Neural cell (in vitro differentiated cells): ENCODE data around the gene MARVELD3. TPM values are rescaled to one million over a fixed set of nuclear protein-coding genes. Genes with fewer than 3 reads are reported as not detected.

Experiments used
- H2AFZ ChIP-seq: fragments of 200-600, 300-800 bp; sonication (generic), shearing (Covaris generic); 2 replicates; pipeline ENCODE4 v1.6.0; 2014; ENCODE audit warnings: low read depth, mild to moderate bottlenecking, antibody characterized with exemption, low read length, moderate library complexity
- H3F3A ChIP-seq: fragments of 200-600 bp; shearing (Covaris generic); 2 replicates; pipeline ENCODE4 v1.6.1; 2016; ENCODE audit warnings: mild to moderate bottlenecking, moderate library complexity, mixed read lengths, antibody characterized with exemption, low read length; ENCODE audit not compliant: insufficient read depth, poor library complexity, severe bottlenecking
- H3K27ac ChIP-seq: fragments of 200-600, 300-800 bp; sonication (generic), shearing (Covaris generic); 2 replicates; pipeline ENCODE4 v1.5.1; 2014; ENCODE audit warnings: mild to moderate bottlenecking, low read length, moderate library complexity
- H3K27me3 ChIP-seq: fragments of 300-800, 200-600 bp; sonication (generic), shearing (Covaris generic); 2 replicates; pipeline ENCODE4 v1.6.0; 2014; ENCODE audit warnings: mild to moderate bottlenecking, low read depth, low read length, moderate library complexity; ENCODE audit not compliant: insufficient read depth
- H3K36me3 ChIP-seq: fragments of 300-800, 200-600 bp; sonication (generic), shearing (Covaris generic); 2 replicates; pipeline ENCODE4 v1.5.1; 2014; ENCODE audit warnings: mild to moderate bottlenecking, antibody characterized with exemption, low read length, moderate library complexity; ENCODE audit not compliant: insufficient read depth
- H3K4me2 ChIP-seq: fragments of 300-800, 200-600 bp; sonication (generic), shearing (Covaris generic); 2 replicates; pipeline ENCODE4 v1.6.0; 2014; ENCODE audit warnings: mild to moderate bottlenecking, low read length
- H3K4me3 ChIP-seq: fragments of 300-800, 200-600 bp; sonication (generic), shearing (Covaris generic); 2 replicates; pipeline ENCODE4 v1.5.1; 2014; ENCODE audit warnings: mild to moderate bottlenecking, low read length, moderate library complexity
- H3K79me2 ChIP-seq: fragments of 200-600 bp; shearing (Covaris generic); replicated peaks from 2 replicates; pipeline ENCODE4 v1.6.0; 2014; ENCODE audit warnings: mild to moderate bottlenecking, low read length, moderate library complexity; ENCODE audit not compliant: insufficient read depth
- H3K9ac ChIP-seq: fragments of 300-800, 200-600 bp; sonication (generic), shearing (Covaris generic); 2 replicates; pipeline ENCODE4 v1.6.1; 2016; ENCODE audit warnings: mild to moderate bottlenecking, low read length, mixed read lengths
- H3K9me2 ChIP-seq: fragments of 200-600 bp; shearing (Covaris generic); 2 replicates; pipeline ENCODE4 v1.6.1; 2016; ENCODE audit warnings: mild to moderate bottlenecking, low read length, mixed read lengths; ENCODE audit not compliant: insufficient read depth
- H3K9me3 ChIP-seq: fragments of 200-600, 300-800 bp; sonication (generic), shearing (Covaris generic); 2 replicates; pipeline ENCODE4 v1.6.1; 2016; ENCODE audit warnings: mild to moderate bottlenecking, mixed run types, low read length, moderate library complexity, mixed read lengths
- H4K20me1 ChIP-seq: fragments of 200-600 bp; shearing (Covaris generic); 2 replicates; pipeline ENCODE4 v1.6.1; 2016; ENCODE audit warnings: mild to moderate bottlenecking, mixed run types; ENCODE audit not compliant: insufficient read depth
- EP300 ChIP-seq: fragments of 450-650 bp; conservative IDR thresholded peaks from 2 replicates; pipeline ENCODE4 v1.6.1; 2014; ENCODE audit warnings: antibody characterized with exemption, mild to moderate bottlenecking, moderate library complexity; ENCODE audit not compliant: poor library complexity, severe bottlenecking
- EZH2 ChIP-seq: fragments of 200-600, 300-800 bp; shearing (Covaris generic), sonication (generic); IDR thresholded peaks from 2 replicates; pipeline ENCODE4 v1.6.1; 2014; ENCODE audit warnings: antibody characterized with exemption, low read length, borderline replicate concordance, mild to moderate bottlenecking; ENCODE audit not compliant: insufficient read depth, poor library complexity, severe bottlenecking
- MXI1 ChIP-seq: fragments of 450-650 bp; conservative IDR thresholded peaks from 2 replicates; pipeline ENCODE4 v1.6.1; 2014; ENCODE audit warnings: antibody characterized with exemption, mild to moderate bottlenecking; ENCODE audit not compliant: poor library complexity, severe bottlenecking
- POLR2AphosphoS5 ChIP-seq: IDR thresholded peaks from 2 replicates; pipeline ENCODE4 v1.6.1; 2012
- RAD21 ChIP-seq: fragments of 450-650 bp; conservative IDR thresholded peaks from 2 replicates; pipeline ENCODE4 v1.6.1; 2014; ENCODE audit warnings: antibody characterized with exemption, mild to moderate bottlenecking, moderate library complexity
- SMC3 ChIP-seq: fragments of 450-650 bp; conservative IDR thresholded peaks from 2 replicates; pipeline ENCODE4 v1.6.1; 2014; ENCODE audit warnings: antibody characterized with exemption, mild to moderate bottlenecking, moderate library complexity; ENCODE audit not compliant: poor library complexity
- TAF1 ChIP-seq: IDR thresholded peaks from 2 replicates; pipeline ENCODE4 v1.6.1; 2012; ENCODE audit warnings: low read depth
- polyA plus RNA-seq: library from polyadenylated mRNA; depleted of rRNA; stranded (reverse); fragments of >200 nt; gene quantifications from 2 replicates; pipeline ENCODE4 v1.2.3, GENCODE V29; 2014
- TF ChIP-seq, protein P1 (sequence below): IDR thresholded peaks from 2 replicates; pipeline ENCODE4 v1.6.1; 2012; ENCODE audit warnings: borderline replicate concordance
- TF ChIP-seq, protein P2 (sequence below): fragments of 450-650 bp; IDR thresholded peaks from 2 replicates; pipeline ENCODE4 v1.5.1; 2014; ENCODE audit warnings: antibody characterized with exemption, mild to moderate bottlenecking, moderate library complexity; ENCODE audit not compliant: poor library complexity, severe bottlenecking

Gene MARVELD3
- polyA plus RNA-seq, 1 donor from 2014 or later = not detected

DNA sequence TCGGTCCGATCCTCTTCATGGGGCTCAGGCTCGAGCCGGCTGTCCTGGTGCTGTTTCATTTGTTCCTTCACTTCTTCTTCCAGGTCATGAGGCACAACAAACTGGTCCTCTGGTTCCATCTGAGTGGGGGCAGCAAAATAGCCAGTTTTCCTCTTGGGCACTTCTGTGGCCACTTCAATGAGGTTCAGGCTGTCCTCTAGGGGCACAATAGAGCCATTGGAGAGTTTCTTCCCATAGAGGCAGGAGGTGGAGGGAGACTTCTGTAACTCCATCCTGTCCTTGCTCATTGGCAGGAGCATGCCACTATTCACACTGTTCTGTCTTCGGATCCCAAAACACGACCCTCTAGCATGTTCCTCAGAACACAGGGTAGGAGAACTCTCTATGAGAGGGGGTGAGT lies 22.9 kb downstream of the MARVELD3 start:
- TF ChIP-seq TAF1 (no peak), EP300 (no peak), SMC3 (no peak), RAD21 (no peak), POLR2AphosphoS5 (no peak), EZH2 (no peak), MXI1 (no peak)
- TF ChIP-seq, protein P1, sequence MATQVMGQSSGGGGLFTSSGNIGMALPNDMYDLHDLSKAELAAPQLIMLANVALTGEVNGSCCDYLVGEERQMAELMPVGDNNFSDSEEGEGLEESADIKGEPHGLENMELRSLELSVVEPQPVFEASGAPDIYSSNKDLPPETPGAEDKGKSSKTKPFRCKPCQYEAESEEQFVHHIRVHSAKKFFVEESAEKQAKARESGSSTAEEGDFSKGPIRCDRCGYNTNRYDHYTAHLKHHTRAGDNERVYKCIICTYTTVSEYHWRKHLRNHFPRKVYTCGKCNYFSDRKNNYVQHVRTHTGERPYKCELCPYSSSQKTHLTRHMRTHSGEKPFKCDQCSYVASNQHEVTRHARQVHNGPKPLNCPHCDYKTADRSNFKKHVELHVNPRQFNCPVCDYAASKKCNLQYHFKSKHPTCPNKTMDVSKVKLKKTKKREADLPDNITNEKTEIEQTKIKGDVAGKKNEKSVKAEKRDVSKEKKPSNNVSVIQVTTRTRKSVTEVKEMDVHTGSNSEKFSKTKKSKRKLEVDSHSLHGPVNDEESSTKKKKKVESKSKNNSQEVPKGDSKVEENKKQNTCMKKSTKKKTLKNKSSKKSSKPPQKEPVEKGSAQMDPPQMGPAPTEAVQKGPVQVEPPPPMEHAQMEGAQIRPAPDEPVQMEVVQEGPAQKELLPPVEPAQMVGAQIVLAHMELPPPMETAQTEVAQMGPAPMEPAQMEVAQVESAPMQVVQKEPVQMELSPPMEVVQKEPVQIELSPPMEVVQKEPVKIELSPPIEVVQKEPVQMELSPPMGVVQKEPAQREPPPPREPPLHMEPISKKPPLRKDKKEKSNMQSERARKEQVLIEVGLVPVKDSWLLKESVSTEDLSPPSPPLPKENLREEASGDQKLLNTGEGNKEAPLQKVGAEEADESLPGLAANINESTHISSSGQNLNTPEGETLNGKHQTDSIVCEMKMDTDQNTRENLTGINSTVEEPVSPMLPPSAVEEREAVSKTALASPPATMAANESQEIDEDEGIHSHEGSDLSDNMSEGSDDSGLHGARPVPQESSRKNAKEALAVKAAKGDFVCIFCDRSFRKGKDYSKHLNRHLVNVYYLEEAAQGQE = no peak
- TF ChIP-seq, protein P2, sequence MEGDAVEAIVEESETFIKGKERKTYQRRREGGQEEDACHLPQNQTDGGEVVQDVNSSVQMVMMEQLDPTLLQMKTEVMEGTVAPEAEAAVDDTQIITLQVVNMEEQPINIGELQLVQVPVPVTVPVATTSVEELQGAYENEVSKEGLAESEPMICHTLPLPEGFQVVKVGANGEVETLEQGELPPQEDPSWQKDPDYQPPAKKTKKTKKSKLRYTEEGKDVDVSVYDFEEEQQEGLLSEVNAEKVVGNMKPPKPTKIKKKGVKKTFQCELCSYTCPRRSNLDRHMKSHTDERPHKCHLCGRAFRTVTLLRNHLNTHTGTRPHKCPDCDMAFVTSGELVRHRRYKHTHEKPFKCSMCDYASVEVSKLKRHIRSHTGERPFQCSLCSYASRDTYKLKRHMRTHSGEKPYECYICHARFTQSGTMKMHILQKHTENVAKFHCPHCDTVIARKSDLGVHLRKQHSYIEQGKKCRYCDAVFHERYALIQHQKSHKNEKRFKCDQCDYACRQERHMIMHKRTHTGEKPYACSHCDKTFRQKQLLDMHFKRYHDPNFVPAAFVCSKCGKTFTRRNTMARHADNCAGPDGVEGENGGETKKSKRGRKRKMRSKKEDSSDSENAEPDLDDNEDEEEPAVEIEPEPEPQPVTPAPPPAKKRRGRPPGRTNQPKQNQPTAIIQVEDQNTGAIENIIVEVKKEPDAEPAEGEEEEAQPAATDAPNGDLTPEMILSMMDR = no peak
- H3F3A ChIP-seq = no peaks in the 10 kb centered on the region
- H3K27ac ChIP-seq = no peak overlapping the region
- no peaks in the 10 kb centered on the region for H3K27me3 ChIP-seq
- H3K36me3 ChIP-seq = no peaks in the 10 kb centered on the region
- H3K79me2 ChIP-seq = no peaks in the 10 kb centered on the region
- H3K4me3 ChIP-seq = no peak overlapping the region
- H4K20me1 ChIP-seq = no peaks in the 10 kb centered on the region
- no peak overlapping the region for H3K9ac ChIP-seq
- no peaks in the 10 kb centered on the region for H3K9me2 ChIP-seq
- no peak overlapping the region for H3K4me2 ChIP-seq
- H2AFZ ChIP-seq = no peak overlapping the region
- H3K9me3 ChIP-seq = no peaks in the 10 kb centered on the region

DNA sequence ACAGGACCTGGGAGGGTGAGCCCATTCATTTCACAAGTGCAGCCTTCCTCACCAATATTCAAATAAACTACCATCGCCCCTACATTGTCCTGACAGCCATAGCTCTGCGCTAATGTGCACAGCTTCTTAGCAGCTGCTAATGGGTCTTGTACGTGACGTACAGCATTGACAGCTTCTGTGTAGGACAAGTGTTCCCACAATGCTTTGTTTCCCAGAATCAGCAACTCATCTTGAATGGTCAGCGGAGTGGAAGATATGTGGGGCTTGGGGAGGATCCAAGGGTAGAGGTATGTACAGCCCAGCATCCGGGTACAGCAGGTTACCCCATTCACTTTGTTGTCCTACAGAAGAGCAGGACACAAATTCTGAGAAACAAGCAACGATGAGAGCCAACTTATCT lies 23.7 kb downstream of the MARVELD3 start:
- Histone ChIP-seq H3K9ac (no peak overlapping the region), H3K4me3 (no peak overlapping the region), H3K27me3 (no peaks in the 10 kb centered on the region), H3K79me2 (no peaks in the 10 kb centered on the region), H3K36me3 (no peaks in the 10 kb centered on the region), H2AFZ (no peak overlapping the region), H3K4me2 (no peak overlapping the region), H3F3A (no peaks in the 10 kb centered on the region), H3K27ac (no peak overlapping the region), H4K20me1 (no peaks in the 10 kb centered on the region), H3K9me3 (no peaks in the 10 kb centered on the region), H3K9me2 (no peaks in the 10 kb centered on the region)
- TF ChIP-seq RAD21 (no peak), EZH2 (no peak), POLR2AphosphoS5 (no peak), SMC3 (no peak), EP300 (no peak), MXI1 (no peak)
- TF ChIP-seq, protein P1 = no peak
